ENCODE measurements around the gene VEZT. TPM values are rescaled to one million over a fixed set of nuclear protein-coding genes. Genes with fewer than 3 reads are reported as not detected.

The VEZT gene
- total RNA-seq, 2 experiments from 2014 or later, result 57.7 to 77.1 TPM

DNA sequence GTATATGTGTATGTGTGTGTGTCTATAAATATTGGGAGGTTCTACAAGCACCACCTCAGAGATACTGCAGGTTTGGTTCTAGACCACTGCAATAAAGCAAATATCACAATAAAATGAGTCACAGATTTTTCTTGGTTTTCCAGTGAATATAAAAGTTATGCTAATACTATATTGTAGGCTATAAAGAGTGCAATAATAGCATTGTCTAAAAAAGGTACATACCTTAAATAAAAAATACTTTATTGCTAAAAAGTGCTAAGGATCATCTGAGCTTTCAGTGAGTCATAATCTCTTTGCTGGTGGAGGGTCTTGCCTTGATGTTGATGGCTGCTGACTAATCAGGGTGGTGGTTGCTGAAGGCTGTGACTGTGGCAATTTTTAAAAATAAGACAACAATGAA is 111.1 kb downstream of the VEZT start:
- Histone ChIP-seq H4K20me1 (ENCODE audit: insufficient read depth, low read length) (no peaks in the 10 kb centered on the region), H3K79me2 (ENCODE audit: insufficient read depth, low read depth, low read length) (no peaks in the 10 kb centered on the region), H3K27ac (ENCODE audit: low read depth, low read length, poor library complexity, severe bottlenecking) (no peak overlapping the region), H3K4me3 (ENCODE audit: low read depth, low read length, poor library complexity, severe bottlenecking) (no peak overlapping the region), H3K4me2 (ENCODE audit: low read length) (no peak overlapping the region), H3K4me1 (ENCODE audit: insufficient read depth, low read length, poor library complexity, severe bottlenecking) (peaks cover 7% of the 10 kb centered on the region), H3K36me3 (ENCODE audit: insufficient read depth, low read length) (no peaks in the 10 kb centered on the region), H2AFZ (ENCODE audit: low read length) (no peak overlapping the region), H3K9me2 (ENCODE audit: insufficient read depth, low read length) (no peaks in the 10 kb centered on the region), H3K9me3 (ENCODE audit: low read length) (no peaks in the 10 kb centered on the region)
- no TSS peak for BruUV-seq (replicated peaks)
- DNase-seq (ENCODE audit: low spot score), result no peak
- CTCF ChIA-PET (ENCODE audit: unreplicated experiment), result no interaction called here
- TF ChIP-seq CTCF (conservative IDR thresholded peaks at IDR 0.05; ENCODE audit: low read length), result no peak
- TF ChIP-seq EZH2phosphoT487 (IDR thresholded peaks at IDR 0.05; ENCODE audit: borderline replicate concordance, low read depth, low read length), result no peak
- intact Hi-C loops (cut with micrococcal nuclease; ENCODE audit: unreplicated experiment), result no loop called here
- POLR2A ChIA-PET, result no interaction called here

DNA sequence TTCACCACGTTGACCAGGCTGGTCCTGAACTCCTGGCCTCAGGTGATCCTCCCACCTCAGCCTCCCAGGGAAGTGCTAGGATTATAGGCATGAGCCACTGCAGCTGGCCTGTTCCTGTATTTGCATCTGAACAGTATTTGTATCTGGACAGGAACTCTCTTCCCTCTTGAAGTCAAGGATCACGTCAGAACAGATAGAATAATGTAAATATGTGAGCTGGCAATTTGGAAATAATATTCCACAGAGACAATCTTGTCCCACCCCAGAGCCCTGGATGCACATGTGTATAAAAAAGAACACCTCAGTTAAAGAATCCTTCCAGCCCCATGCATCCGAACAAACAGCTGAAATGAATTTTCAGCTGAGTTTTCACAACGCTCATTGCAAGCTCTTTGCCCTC is 118.3 kb downstream of the VEZT start:
- ChIA-PET CTCF (ENCODE audit: unreplicated experiment) (interaction anchor here (1.9 kb wide), 1 partner anchor 219 kb away, joined by 9 read pairs; no protein-coding TSS in a partner anchor), POLR2A (interaction anchor here (0.5 to 2.9 kb wide), 7 partner anchors 10 to 352 kb away, joined by 3 to 7 read pairs (median 3); partner anchors contain the start of genes FGD6 and VEZT)
- peak overlapping the region; percentile 68 for H3K27ac ChIP-seq (ENCODE audit: low read depth, low read length, poor library complexity, severe bottlenecking)
- H3K79me2 ChIP-seq (ENCODE audit: insufficient read depth, low read depth, low read length), result no peaks in the 10 kb centered on the region
- H3K36me3 ChIP-seq (ENCODE audit: insufficient read depth, low read length), result no peaks in the 10 kb centered on the region
- H4K20me1 ChIP-seq (ENCODE audit: insufficient read depth, low read length), result no peaks in the 10 kb centered on the region
- peak overlapping the region; percentile 81 for H3K4me2 ChIP-seq (ENCODE audit: low read length)
- H3K9me3 ChIP-seq (ENCODE audit: low read length), result no peaks in the 10 kb centered on the region
- BruUV-seq (replicated peaks), result no TSS peak
- no peaks in the 10 kb centered on the region for H3K9me2 ChIP-seq (ENCODE audit: insufficient read depth, low read length)
- intact Hi-C loops (cut with micrococcal nuclease; ENCODE audit: unreplicated experiment), result loop anchor here (1.0 to 5.0 kb wide), 6 partner anchors 119 to 1189 kb away; partner anchors contain the start of genes FGD6, NR2C1, PLXNC1 and VEZT
- TF ChIP-seq EZH2phosphoT487 (IDR thresholded peaks at IDR 0.05; ENCODE audit: borderline replicate concordance, low read depth, low read length), result no peak
- TF ChIP-seq CTCF (conservative IDR thresholded peaks at IDR 0.05; ENCODE audit: low read length), result no peak
- H3K4me1 ChIP-seq (ENCODE audit: insufficient read depth, low read length, poor library complexity, severe bottlenecking), result peaks cover 75% of the 10 kb centered on the region
- DNase-seq (ENCODE audit: low spot score), result no peak
- peak overlapping the region; percentile 59 for H3K4me3 ChIP-seq (ENCODE audit: low read depth, low read length, poor library complexity, severe bottlenecking)
- peak overlapping the region; percentile 80 for H2AFZ ChIP-seq (ENCODE audit: low read length)

- POLR2A ChIA-PET, result interaction anchor here (0.5 to 2.9 kb wide), 7 partner anchors 14 to 355 kb away, joined by 3 to 7 read pairs (median 3); partner anchors contain the start of genes FGD6 and VEZT
- peak overlapping the region; percentile 59 for H3K4me3 ChIP-seq (ENCODE audit: low read depth, low read length, poor library complexity, severe bottlenecking)
- intact Hi-C loops (cut with micrococcal nuclease; ENCODE audit: unreplicated experiment), result loop anchor here (1.0 to 5.0 kb wide), 6 partner anchors 119 to 1189 kb away; partner anchors contain the start of genes FGD6, NR2C1, PLXNC1 and VEZT
- BruUV-seq (replicated peaks), result no TSS peak
- TF ChIP-seq EZH2phosphoT487 (IDR thresholded peaks at IDR 0.05; ENCODE audit: borderline replicate concordance, low read depth, low read length), result no peak
- TF ChIP-seq CTCF (conservative IDR thresholded peaks at IDR 0.05; ENCODE audit: low read length), result peak; percentile 98
- H3K36me3 ChIP-seq (ENCODE audit: insufficient read depth, low read length), result no peaks in the 10 kb centered on the region
- peak; percentile 89 for DNase-seq (ENCODE audit: low spot score)
- no peaks in the 10 kb centered on the region for H4K20me1 ChIP-seq (ENCODE audit: insufficient read depth, low read length)
- no peaks in the 10 kb centered on the region for H3K79me2 ChIP-seq (ENCODE audit: insufficient read depth, low read depth, low read length)
- CTCF ChIA-PET (ENCODE audit: unreplicated experiment), result interaction anchor here (0.5 to 1.9 kb wide), 2 partner anchors 216 to 219 kb away, joined by 4 to 9 read pairs; no protein-coding TSS in a partner anchor
- peak overlapping the region; percentile 81 for H3K4me2 ChIP-seq (ENCODE audit: low read length)
- peaks cover 80% of the 10 kb centered on the region for H3K4me1 ChIP-seq (ENCODE audit: insufficient read depth, low read length, poor library complexity, severe bottlenecking)
- no peaks in the 10 kb centered on the region for H3K9me2 ChIP-seq (ENCODE audit: insufficient read depth, low read length)
- H3K27ac ChIP-seq (ENCODE audit: low read depth, low read length, poor library complexity, severe bottlenecking), result peak overlapping the region; percentile 68
- peak overlapping the region; percentile 80 for H2AFZ ChIP-seq (ENCODE audit: low read length)
- no peaks in the 10 kb centered on the region for H3K9me3 ChIP-seq (ENCODE audit: low read length)
These were observed 118.9 kb downstream of the VEZT start for GRCh38 chr12:95336387-95337067.

Data from OCI-LY7 (cell line).